Activated naive CD4-positive, alpha-beta T cell (primary cell): ENCODE measurements around the gene HAUS3.

Experiments used
- DNase-seq, 4 experiments: peaks; one replicate each; lab custom pipeline; 2025; lab: John Stamatoyannopoulos, UW

The HAUS3 gene, protein sequence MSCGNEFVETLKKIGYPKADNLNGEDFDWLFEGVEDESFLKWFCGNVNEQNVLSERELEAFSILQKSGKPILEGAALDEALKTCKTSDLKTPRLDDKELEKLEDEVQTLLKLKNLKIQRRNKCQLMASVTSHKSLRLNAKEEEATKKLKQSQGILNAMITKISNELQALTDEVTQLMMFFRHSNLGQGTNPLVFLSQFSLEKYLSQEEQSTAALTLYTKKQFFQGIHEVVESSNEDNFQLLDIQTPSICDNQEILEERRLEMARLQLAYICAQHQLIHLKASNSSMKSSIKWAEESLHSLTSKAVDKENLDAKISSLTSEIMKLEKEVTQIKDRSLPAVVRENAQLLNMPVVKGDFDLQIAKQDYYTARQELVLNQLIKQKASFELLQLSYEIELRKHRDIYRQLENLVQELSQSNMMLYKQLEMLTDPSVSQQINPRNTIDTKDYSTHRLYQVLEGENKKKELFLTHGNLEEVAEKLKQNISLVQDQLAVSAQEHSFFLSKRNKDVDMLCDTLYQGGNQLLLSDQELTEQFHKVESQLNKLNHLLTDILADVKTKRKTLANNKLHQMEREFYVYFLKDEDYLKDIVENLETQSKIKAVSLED

DNA sequence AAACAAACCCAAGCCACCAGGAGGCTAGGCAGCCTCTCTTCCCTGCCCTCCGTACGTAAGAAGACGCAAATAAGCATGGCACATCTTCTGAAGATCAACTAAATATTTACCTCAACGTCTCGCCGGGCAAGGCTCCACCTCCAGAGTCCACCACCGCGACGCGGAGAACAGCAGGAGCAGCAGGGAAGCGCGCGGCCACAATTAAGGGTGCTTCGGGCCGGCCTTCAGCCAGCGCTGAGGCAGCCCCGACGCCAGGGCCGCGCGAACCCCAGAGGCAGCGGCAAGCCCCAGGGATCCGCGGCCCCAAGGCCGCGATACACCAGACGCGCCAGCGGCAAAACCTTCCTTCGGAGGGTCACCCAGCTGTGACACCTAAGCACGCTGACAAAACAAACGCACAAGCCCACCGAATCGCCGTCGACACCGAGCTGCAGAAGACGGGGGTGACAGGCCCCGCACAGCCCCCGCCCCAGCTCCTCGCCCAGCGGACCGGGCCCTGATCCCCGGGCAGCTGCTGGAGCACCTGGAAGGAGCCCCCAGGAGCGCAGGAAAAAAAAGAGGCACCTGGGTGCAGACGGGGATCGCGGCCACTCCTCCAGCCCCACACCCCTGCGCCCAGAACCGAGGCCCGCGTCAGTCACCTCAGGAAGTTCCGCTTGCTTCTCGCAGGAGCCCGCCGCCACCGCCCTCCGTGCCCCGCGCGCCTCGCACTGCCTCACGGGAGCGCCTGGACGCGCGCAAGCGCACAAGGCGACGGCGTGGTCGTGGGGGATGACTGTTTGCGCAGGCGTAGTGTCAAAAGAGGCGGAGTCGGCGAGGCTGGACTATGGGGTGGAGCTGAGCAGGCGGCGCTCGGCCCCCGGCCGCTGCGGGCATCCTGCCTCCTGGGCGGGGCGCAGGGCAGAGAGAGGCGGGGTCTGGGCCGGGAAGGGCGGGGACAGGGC lies at the start of gene HAUS3, which contains the start of gene POLN:
Gene HAUS3 (minus strand): TSS at position 712 of the 944 bp plus-strand sequence. CDS start 1,175 bp downstream, outside the sequence.
Gene POLN (minus strand): TSS at position 712 of the 944 bp plus-strand sequence. CDS start 12,890 bp downstream, outside the sequence.
- DNase-seq: peak; percentile 98 to 99 (median 98)

DNA sequence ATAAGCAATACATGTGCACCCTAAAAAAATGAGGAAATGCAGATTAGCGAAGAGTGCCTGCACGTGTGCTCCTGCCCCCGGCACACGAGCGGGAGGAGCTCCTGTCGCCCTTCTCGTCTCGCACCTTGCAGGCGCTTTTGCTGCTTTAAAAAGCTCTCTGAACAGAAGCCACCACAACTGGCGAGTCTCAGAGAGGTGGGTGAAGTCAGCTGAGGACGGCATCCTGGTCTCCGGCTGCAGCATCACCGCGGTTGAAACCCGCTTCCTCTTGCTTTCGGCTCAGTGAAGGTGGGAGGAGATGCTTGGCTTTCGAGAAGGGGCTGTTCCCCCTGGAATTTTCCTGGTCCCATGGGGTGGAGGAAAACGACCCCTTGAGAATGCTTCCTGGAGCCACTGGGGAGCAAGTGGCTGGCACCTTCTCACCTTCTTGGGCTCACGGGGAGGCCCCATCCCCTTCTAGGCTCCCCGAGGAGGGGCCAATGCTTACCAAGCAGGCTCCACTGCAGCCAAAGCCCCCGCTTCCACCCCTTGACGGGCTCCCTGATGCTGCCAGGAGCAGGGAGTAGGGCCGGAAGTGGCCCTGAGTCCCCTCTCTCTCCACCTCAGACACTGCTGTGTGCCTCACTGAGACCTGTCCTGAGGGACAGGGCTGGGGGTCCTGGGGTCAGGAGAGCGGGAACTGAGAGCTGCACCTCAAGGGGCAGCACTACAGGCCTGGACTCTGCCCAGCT lies 49.2 kb upstream of the HAUS3 start:
- DNase-seq: peak; percentile 19 to 70 (median 44)

DNA sequence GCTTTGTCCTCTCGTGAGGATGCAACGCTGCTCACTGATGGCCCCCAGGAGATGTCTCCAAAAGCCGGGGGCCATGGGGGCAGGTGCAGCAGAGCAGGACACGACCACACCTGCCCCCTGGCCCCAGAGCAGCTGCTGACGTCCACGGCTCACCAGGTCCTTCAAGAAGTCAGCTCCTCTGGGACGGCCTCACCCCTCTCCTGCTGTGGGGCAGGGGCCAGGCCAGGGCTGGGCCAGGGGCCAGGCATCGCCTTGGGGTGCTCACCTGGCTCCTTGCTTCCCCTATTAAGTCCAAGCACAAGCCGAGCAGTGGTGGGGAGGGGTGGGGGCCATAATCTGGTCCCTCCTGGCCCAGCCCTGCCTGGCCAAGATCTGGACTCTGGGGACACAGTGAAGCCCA lies 48.6 kb upstream of the HAUS3 start:
- DNase-seq: no peak

DNA sequence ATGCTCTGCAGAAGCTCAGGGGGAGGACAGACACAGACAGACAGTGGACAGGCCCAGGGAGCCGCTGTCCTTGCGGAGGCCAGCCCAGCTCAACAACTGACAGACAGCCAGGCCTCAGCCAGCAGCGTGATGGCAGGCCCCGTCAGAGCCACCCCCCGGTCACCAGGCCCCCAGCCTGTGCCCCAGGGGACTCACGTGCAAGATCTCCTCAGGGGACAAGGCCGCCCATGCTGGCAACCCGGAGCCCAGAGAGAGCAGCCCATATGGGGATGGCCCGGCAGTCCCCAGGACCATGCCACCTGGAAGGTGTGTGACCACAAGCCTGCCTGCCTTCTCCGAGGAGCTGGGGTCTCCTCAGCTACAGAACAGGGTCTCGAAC lies 48.0 kb upstream of the HAUS3 start:
- DNase-seq: no peak

DNA sequence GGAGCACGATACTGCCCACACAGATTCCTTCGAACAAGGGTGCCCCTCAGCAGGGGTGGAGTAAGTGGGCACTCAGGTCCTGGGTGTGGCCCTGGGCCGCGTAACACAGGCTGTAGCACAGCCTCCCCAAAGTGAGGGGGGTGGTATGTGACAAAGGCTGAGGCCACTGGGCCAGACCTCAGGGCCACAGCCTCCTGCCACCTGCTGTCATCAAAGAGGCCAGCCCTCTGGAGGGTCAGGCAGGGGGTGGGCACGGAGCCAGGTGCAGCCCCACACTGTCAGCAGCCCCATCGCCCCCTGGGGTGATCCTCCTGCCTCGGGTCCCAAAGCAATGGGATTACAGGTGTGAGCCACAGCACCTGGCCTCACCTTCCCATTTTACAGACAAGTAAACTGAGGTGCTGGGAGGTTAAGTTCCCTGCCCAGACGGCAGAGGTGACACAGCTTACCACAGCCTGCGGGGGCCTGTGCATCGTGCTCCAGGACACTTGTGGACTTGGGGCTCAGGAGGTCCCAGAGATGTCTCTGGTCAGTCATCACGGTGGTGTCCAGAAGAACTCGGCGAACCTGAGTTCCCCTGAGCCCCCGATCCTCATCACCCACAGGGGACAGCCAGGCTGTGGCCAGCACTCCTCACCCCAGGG lies 47.5 kb upstream of the HAUS3 start:
- no peak for DNase-seq

DNA sequence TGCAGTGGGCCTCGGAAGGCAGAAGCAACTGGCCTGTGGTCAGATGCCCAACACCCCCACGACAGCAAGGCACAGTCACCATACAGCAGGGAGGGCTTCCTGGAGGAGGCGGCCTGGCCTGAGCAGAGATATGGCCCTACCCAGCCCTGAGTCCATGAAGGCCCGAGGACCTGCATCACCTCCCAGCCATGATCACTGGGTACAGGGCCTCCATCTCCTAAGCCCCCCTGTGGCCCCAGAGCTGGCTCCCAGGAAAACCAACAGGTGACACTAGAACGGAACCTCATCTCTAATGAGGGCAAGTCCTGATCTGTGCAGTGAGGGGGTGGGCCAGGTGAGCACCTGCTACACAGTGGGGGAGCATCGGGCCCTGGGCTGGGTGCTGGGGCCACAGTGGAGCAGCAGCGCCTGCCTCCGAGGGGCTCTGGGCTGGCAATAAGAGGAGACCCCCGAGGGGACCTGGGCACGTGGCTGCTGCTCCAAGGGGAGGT lies 46.2 kb upstream of the HAUS3 start:
- no peak for DNase-seq

DNA sequence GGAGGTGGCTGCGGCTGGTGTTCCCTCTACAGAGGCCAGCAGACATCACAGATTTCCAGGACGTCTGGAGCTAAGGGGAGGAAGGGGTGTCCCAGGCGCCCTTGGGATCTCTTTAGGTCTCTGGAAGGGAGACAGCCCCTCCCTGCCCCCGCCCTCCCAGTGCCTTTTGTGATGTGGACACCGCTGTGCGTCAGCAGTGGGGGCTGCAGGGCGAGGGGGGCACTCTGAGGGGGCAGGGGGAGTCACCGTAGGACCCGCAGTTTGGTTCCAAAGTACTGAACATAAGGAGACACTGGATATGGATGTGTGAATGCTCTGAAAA lies 45.6 kb upstream of the HAUS3 start:
- no peak for DNase-seq

DNA sequence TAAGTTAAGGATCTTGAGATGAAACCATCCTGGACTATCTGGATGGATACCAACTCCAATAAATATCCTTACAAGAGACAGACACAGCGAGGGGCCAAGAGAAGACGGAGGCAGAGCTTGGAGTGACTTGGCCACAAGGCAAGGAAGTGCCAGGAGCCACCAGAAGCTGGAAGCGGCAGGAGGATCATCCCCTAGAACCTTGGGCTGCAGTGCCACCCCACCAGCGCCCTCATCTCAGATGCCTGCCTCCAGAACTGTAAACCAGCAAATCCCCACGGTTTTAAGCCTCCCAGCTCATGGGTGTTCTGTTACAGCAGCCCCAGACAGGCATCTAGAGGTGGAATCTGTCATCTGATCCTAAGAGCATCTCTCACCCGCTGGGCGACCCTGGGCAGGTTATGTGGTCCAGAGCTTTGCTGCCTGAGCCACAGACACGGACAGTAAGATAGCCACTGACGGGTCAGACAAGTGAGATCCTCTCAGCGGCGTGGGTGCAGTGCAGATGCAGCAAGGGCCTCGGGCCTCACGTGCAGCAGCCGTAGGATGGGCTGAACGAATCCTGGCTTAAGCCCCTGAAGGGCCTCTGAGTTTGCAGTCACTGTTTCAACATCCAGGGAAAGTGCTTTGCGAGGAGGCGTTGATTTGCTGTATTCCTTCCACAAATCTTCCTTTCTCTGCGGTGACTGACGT lies 45.1 kb upstream of the HAUS3 start:
- no peak for DNase-seq

DNA sequence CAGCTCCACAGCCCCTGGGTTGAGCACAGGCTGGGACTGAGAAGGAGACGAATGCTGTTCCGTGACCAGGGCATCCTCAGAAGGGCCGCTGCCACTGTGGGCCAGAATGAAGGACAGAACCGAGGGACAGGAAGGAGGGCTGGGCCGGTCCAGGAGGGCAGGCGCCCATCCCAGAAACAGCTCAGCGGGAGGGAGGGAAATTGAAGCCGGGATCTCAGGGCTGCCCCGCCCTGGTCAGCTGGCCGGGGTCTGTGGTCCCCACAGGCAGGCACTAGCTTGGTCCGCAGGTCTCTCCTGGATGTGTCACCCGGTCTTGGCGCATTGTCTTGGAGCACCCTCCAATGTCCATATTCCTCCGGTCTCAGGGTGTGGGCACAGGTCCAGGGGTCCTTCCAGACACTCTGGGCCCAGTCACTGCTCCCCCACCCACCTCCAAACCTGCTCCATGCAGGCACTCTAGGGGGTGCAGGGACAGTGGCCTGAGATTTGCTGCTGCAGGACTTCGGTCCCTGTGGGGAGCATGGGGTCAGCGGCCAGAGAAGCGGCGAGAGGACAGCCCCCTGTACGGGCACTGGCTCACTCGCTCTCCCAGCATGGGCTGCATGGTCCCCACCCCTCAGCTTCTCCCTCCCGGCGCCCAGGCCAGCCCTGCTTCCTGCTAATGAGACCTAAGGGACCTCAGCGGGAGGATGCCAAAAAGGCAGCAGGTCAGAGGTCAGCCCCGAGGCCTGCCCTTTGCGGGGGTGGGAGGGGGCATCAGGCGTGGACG lies 43.9 kb upstream of the HAUS3 start:
- DNase-seq: no peak

DNA sequence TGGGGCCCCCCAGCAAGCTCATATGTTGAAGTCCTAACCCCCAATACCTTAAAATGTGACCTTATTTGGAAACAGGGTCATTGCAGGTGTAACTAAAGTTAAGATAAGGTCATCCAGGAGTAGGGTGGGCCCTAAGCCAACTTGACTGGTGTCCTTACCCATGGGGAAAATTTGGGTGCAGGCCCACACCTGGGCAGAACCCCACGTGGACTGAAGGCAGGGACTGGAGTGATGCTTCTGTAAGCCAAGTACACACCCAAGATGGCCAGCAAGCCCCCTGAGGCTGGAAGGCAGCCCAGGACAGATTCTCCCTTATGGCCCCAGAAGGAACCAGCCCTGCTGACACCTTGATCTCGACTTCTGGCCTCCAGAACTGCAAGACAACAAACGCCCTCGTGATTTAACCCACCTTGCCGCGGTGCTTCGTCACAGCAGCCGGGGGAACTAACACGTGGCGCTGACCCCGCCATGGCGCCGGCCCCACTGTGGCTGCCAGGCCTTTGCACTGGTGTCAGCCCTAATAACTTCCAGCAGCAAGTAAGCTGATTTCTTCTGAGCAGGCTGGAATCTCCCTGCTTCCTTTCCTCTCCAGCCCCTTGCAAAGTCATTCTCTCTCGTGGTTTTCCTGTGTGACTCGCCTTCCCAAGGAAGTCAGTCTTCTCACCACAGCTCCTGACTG lies 43.2 kb upstream of the HAUS3 start:
- no peak for DNase-seq

DNA sequence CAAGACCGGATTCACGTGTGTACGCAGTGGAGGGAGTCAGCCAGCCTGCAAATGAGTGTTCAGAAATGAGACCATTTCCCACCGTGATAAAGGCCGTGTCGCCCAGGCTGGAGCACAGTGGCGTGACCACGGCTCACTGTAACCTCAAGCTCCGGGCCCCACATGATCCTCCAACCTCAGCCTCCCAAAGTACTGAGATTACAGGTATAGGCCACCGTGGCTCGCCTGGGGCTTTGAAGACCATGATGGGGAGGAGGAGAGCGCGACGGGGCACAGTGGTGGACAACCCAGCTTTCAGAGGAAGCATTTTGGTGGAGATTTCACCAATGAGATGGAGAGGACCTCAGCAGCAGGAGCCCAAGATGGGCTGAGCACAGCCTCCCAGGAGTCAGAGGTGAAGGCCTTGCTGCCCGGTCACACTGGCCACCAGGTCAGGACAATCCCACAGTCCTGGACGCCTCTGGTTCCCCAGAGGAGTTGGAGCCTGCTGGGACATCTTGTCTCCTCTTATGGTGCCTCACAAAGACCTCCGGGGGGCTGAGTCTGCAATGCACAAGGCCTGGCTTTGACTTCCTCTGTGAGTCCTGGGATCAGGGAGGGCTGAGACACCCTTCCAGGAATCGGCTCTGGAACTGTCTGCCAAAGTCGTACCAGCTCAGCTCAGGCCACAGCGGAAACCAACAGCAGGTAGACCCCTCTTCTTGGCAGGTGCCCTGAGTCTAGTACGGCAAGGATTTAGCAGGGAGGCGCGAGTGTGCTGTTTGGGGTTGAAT lies 42.4 kb upstream of the HAUS3 start:
- DNase-seq: no peak

DNA sequence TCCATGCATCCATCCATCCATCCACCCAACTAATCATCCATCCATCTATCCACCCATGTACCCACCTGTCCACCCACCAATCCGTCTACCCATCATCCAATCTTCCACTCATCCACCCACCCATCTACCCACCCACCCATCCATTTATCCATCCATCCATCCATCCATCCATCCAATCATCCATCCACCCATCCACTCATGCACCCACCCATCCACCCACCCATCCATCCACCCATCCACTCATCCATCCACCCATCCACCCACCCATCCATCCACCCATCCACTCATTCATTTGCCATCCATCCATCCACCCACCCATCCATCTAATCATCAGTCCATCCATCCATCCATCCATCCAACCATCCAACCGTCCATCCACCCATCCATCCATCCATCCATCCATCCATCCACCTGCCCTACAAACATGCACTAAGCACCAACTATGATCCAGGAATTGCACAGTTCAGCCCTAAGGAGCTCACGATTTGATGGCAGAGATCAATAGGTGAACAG lies 41.3 kb upstream of the HAUS3 start:
- DNase-seq: no peak

DNA sequence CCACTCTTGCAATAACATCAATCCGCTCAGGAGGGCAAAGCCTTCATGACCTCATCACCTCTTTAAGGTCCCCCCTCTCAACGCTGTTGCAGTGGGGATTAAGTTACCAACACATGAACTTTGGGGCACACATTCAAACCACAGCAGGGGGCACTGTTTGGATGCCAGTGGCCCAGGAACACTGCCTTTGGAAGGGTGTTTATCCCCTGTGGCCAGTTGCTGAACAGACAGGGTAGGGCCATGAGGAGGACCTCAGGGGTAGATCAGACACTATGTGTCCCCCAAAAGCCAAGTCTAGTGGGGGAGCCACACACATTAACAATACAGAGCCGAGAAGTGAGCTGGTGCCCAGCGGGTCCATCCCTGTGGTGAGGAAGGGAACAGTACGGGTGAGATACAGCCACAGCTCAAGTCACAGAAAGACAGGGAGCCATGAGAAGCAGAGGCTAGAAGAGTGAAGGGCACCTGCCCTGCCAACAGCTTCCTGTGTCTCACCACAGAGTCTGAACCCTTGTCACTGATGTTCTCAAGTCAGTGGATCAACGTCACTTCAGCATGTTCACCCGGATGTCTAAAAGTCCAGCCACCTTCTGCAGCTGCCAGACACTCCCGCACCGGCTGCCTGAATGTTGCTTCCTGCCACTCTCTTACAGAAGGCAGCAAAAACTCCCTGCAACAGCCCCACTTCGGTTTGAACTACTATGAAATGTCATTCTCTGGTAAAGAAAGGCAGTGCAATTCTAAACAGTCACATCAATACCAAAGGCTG lies 39.8 kb upstream of the HAUS3 start:
- DNase-seq: peak in 3 of 4 experiments; percentile 22 to 78 (median 70)

DNA sequence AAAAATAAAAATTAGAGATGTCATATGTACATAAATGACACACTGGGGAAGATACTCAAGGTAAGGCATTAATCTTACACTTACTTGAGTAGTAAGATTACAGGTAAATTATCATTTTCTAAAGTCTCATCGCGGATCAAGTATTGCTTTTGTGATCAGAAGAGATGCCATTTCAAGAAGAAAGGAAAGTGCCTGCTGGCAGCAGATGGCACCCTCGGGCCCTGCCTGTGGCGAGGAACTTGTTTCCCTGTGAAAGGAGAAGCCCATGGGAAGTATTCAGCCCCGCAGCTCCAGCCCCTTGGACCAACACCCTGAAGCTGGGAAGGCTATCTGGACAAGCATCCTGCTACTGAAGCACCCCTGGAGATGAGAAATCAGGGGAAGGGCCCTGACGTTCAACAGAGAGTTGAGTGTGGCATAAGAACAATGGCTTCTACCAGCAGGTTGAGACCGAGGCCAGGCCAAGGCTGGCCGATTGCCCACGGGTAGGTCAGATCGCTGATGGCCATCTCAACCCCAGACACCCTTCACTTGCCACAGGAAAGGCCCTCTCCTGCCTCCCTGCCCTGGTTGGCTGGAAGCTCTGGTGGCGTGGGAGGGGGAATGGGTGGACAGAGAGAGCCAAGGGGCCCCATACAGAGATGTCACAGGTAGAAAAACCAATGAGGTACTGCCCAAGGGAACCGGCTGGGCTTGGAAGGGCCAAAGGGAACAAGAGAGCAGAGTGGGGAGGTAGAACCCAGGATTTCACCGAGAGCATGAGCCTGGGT lies 38.8 kb upstream of the HAUS3 start:
- no peak for DNase-seq

DNA sequence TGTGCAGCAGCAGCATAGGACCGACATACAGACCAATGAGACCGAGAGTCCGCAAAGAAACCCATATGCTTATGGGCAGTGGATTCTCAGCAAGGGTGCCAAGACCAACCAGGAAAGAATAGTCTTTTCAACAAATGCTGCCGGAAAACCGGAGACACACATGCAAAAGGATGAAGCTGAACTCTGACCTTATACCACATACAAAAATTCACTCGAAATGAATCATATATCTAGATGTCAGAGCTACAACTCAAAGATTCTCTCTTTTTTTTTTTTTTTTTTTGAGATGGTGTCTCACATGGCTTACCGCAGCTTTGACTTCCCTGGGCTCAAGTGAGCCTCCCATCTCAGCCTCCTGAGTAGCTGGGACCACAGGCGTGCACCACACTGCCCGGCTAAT lies 36.0 kb upstream of the HAUS3 start:
- DNase-seq: no peak

DNA sequence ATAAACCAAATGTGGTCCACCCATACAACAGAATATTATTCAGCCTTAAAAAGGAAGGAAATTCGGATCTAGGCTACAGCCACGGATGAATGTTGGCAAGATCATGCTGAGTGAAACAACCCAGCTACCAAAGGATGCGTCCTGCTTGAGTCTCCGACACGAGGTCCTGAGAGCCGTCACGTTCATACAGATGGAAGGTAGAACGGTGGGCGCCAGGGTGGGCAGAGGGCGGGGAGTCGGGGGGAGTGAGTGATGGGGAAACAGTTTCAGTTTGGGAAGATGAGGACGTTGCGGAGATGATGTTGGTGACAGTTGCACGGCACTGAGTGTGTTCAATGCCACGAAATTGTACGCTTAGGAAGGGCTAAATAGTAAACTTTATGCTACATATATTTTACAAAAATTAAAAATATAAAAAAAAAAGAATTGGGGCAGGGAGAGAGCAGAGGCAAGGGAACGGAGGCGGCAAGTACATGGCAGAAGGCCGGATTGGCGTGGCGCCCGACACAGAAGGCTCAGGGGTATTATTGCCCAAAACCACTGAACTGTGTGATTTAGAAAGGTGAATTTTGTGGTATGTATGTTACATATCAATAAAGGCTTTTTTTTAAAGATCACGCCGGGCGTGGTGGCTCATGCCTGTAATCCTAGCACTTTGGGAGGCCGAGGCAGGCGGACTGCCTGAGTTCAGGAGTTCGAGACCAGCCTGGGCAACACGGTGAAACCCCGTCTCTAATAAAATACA lies 34.8 kb upstream of the HAUS3 start:
- DNase-seq: no peak
